Inflammatory macrophage treated with lipopolysaccharide for 4 hours (primary cell): Measurements from ENCODE around the gene GPS2.

Experiments
- DNase-seq: peaks from one replicate; pipeline ENCODE4 v3.0.0-alpha.2; 2020

GPS2 gene

DNA sequence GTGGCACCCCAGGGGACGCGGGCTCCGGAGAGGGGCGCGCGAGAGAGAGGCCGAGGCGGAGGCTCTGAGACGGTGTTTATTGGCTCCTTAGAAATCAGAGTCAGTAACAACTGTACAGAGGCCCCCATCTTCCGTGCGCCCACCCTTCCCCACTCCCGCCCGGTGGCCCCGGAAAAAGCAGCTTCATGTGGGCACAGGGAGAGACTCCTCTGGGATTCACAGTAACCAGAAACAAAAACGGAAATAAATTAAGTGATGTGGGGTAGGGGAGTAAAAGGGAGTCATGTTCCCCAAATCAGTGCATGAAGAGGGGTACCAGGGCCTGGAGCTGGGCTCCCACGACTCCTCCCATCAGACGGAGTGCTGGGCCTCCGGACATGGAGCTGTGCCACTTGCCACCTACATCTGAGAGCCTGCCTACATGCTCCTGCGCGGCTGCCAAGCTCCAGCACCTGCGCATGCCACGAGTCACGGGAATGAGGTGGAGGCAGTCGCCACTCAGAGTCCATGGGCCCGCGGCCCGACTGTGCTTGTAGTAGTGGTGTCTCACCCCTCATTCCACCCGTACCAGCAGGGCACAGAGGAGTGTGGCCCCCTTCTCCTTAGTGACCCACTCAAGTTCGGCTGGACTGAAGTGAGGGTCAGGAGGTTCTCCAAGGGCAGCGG is 543 bp upstream of the GPS2 start:
- no peak for DNase-seq

DNA sequence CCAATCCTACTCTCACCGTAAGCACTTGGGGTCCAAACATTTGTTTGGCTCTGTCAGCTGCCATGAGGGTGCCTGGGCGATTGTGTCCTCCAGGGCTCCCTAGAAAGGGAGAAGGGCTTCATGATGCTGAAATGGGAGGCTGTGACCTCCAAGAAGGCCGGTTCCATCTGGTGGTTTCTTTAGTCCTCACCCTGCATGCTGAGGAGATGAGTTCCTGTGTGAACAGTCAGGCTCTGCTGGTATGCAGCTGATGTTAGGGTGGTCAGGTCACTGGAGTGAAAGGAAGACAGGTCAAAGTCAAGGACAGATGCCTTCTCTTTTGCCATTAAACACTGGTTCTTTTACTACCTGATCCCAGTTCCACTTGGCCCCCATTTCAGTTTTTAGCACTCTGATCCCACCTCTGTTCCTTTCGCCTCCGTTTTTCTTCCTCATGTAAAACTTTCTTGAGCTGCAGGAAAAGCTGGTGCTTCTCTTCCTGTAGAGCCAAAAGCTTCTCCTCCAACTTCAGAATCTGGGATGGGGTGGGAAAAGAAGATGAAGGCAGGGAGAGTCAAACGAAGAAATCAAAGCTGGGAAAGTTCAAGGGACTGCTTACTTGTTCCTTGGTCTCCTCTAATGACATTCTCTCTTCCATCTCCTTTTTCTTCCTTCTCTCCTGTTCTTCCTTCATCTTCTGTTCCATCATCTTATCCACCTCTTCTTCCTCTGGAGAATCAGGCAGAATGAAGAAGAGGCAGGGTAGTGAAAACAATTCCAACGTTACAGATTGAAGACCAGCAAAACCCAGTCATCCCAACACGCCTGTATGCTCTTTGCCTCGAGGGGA is 1.1 kb downstream of the GPS2 start:
- no peak for DNase-seq

DNA sequence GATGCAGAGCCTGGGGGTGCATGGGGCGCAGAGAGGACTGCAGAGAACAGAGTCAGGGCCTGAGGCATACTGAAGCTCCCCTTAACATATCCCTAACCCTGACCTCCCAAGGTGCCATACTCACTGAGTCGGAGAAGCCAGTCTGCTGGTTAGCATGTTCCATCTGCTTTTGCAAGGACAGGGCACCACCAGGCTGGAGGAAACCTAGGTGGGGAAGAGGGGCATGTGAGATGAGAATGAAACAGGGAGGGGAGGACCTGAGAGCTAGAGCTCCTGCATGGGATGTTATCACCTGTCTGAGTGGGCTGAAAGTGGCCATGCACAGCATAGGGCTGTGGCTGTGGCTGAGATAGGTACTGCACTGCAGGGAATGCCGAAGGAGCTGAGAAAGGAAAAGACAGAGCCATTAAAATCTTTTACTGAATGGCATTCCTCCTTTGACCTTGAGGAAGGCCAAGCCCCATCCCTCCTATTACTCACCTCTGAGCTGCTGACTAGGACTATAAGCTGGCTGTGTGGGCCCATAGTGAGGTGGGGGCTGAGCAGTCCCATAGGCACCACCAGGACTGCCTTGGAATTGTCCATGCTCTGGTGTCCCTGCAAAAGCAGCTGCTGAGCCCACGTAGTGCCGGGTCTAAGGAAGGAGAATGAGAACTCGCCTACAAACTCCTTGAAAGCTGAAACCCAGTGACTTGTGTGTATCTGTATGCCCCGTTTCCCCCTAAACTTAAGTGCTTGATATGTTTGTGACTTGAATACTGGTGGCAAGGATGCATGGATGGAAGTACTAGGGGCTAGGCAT is 1.9 kb downstream of the GPS2 start:
- no peak for DNase-seq

DNA sequence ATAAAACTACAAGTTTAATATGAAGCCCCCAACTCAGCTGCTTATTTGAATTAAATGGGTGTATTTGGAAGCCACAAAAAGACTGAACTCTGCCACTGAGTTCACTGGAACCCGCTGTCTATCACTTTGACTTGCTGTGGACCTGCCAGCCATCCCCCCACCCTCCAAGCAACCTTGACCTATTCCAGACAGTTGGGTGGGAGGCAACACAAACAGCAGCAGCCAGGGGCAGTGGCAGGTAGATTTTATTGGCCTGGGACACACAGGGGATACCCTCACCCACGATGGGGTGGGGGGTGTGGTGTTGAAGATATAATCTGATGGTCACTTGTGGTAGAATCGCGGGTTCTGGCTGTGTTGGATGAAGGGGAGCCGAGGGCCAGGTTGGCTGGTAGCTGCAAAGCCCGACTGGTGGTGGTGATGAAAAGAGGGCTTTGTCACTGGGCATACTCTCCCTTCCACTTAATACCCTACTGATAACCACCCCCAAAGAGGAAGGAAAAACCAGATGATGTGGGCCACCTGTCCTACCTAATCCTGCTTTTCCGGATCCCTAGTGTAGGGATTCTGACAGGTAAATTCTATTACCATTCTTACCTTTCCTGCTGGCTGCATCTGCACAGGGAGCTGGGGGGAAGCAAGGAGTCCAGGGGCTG is 2.6 kb downstream of the GPS2 start:
- no peak for DNase-seq

DNA sequence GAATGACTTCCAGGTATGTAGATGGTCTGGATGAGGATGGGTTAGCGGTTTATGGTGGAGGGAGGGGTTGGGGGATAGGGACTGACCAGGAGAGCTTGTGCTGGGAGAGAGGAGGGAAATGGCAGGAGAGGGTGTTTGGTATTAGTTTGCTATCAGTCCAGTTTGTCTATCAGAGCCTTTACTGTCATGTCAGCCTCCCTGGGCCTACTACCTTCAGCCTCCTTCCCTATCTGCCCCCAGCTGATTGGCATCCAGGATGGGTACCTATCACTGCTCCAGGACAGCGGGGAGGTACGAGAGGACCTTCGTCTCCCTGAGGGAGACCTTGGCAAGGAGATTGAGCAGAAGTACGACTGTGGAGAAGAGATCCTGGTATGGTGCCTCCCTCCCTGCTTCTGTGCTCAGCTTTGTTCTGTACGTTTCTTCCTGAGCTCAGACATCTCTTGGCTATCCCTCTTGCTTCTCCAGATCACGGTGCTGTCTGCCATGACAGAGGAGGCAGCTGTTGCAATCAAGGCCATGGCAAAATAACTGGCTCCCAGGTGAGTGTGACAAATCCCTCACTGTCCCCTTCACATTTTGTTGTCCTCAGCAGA is 4.0 kb downstream of the GPS2 start:
- DNase-seq = no peak

DNA sequence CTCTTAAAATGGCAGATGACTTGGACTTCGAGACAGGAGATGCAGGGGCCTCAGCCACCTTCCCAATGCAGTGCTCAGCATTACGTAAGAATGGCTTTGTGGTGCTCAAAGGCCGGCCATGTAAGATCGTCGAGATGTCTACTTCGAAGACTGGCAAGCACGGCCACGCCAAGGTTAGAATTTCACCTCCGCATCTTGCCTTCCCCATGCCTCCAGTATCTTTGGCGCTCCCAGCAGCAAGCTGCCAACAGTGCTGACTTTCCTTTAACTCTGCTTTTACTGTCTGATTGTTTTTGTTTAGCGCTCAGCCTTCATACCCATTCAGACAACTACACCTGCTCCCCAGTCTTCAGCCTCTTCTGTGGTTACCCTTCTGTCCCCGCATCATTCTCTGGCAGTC is 5.5 kb downstream of the GPS2 start:
- no peak for DNase-seq

DNA sequence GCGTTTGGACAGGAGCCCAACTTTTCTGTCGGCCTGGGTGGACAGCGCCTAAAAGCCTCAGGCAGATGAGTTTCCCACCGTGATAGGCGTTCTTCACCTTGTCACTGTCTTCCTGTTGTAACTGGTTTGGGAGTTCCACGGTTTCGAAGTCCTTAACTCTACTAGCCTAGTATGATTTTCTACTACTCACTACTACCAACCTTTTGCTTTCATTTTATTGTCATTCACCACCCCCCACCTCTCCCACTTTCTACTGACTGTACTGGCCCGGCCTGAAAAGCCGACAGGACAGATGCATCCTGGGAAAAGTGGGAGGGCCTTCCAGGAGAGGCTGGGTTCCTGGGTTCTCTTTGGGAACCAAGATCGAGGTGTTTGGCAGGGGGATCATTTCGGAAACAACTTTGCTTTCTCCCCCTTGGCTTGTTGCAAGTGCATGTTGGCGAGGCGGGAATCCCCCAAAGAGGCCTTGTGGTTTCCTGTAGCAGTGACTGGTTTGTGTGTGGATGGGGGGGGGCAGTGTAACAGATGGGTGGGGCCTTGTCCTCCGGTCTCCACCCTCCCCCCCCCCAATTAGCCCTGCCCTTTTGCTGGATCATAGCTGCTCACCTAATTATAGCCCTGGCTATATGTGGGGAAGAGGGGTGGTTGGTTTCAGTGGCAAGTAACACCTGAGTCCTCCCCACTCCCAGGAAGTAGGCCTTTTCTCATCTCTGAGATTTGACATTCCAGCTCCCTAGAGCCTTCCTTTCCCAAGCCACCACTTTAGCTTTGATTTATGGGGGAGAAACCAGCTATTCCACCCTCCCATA is 6.3 kb downstream of the GPS2 start:
- peak; percentile 92 for DNase-seq

DNA sequence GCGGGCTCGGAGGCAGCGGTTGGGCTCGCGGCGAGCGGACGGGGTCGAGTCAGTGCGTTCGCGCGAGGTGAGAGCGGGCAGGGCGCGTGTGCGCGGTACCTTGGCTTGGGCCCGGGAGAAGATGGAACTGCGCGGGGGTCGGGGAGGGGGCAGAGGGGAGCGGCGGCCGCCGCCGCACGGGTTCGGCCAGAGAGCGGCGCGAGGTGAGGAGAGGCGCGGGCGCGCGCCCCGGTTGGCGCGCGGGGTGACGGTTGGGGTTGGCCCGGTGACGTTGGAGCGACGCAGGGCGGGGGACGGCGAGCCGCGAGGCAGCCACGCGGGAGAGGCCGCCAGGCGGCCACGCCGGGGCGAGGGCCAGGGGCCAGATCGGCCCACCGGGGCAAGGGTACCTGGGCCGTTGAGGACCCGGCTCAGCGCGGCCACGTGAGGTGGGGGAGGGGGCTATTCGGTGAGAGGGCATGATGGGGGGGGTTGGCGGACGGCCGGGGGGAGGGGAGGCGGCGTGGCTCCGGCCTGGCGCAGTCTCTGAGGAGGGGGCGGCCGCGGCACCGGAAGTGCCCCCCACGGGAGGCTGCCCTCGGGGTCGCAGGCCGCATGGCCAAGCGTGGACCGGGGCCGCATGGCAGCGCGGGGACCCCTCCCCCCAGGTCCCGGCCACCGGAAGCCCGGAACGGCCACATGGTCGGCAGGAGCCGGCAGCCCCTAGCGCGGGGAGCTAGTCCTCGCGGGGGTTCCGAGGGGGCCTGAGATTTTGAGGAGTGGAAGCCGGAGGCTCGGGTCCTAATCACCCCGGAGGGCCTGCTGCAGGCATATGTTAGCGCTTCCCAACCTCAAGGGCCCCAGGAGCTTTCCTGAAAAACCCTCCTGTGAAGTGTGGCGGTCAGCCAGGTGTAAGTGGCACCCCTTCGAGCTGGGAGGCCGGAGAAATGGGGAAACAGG is 7.2 kb downstream of the GPS2 start:
- peak; percentile 62 for DNase-seq

DNA sequence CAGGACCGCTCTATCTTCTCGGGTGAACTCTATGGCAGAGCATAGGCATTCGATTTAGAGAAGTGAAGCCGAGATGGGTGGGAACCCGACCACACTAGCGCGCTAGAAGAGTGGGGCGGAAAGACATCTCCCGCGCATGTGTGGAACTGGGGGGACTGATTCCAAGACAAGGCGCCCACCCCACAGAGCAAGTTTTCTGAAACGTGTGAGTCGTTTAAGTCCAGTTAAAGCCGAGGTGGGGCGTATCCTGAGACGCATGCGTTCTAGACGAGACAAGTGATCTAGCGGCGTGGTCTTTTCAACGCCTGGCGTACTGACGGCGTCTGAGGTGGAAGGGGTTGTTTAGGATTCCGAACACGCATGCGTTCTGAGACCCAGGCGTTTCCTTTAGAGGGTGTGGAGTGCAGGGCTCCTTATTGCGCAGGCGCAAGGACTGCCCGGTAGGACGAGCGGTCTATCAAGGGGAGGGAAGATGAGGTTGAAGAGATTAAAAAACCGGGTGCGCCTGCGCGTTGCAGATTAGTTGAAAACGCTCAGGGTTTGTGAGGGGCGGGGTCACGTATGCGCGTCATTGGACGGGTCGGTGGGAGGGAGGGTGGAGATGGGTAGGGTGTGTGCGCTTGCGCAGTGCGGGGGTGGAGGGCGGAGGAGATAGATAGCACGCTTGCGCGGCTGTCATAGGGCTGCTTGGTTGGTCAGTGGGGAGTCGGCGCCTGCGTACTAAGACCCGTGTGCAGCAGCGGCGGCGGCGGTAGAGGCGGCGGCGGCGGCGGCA is 8.1 kb downstream of the GPS2 start, which contains the start of gene EIF5A:
EIF5A (plus strand) TSS at position 718 of the 775 bp plus-strand sequence. CDS start 2,008 bp downstream, outside the sequence.
- DNase-seq = peak; percentile 100

DNA sequence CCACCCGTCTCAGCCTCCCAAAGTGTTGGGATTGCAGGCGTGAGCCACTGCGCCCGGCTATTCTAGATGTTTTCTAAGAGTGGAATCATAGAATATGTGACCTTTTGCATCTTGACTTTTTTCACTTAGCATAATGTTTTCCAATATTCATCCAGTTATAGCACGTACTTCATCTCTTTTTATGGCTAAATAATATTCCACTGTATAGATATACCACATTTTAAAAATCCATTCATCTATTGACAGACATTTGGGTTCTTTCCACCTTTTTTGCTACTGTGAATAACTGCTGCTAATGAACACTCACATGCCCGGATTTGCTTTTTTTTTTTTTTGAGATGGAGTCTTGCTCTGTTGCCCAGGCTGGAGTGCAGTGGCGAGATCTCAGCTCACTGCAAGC is 11.0 kb downstream of the GPS2 start:
- DNase-seq = no peak

DNA sequence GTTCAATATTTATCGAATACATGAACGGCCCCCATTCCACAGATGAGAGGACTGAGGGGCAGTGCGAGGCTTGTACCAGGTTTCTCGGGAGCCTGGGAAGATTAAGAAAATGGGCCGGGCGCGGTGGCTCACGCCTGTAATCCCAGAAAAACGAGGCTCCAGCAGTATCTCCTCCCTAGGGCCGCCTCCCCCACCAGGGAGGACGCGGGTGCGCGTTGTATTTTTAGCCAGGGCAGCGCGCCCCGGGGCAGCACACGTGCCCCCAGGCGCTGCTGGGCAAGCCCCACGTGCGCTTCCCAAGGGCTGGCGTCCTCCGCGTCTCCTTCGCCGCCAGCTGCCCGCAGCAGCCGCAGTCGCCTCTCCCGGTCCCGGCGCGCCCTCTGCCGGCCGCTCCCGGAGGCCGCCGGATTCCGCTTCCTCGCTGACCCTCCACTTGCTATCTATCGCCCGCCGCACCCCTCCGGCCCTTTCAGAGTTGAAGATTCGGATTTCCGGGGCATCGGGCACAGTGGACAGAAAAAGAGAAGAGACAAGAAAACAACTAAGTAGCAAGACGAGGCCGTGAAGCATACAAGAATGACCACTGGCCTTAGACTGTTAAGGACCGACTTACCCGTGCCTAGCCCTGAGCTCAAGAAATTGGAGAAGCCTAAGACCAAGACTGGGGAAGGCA is 18.8 kb downstream of the GPS2 start:
- peak; percentile 83 for DNase-seq

DNA sequence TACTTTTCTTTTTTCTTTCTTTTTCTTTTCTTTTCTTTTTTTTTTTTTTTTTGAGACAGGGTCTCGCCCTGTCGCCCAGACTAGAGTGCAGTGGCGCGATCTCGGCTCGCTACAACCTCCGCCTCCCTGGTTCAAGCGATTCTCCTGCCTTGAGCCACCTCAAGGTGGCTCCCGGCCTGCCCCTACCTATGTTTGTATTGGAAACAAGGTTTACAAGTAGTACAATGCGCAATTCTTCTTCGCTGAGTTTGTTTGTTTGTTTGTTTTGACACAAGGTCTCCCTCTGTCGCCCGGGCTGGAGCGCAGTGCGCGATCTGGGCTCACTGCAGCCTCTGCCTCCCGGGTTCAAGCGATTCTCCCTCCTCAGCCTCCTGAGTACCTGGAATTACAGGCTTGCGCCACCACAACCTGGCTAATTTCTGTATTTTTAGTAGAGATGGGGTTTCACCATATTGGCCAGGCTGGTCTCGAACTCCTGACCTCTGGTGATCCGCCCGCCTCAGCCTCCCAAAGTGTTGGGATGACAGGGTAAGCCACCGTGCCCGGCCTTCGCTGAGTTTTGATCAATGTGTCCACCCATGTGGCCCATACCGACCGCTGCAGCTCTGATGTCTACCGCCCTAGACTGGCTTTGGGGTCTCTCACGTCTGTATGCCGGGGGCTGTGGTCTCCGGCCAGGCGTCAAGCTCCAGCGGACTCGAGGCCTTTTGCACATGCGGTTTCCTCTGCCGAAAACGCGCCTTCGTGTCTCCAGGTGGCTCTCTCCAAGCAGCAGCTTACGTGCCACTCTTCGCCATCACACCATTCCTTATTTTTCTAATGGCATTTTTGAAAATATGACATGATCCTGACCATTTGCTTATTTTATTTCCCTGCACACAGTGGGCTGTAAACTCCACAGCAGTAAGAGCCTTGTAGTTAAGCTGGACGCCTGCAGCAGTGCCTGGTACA is 19.7 kb downstream of the GPS2 start:
- no peak for DNase-seq

DNA sequence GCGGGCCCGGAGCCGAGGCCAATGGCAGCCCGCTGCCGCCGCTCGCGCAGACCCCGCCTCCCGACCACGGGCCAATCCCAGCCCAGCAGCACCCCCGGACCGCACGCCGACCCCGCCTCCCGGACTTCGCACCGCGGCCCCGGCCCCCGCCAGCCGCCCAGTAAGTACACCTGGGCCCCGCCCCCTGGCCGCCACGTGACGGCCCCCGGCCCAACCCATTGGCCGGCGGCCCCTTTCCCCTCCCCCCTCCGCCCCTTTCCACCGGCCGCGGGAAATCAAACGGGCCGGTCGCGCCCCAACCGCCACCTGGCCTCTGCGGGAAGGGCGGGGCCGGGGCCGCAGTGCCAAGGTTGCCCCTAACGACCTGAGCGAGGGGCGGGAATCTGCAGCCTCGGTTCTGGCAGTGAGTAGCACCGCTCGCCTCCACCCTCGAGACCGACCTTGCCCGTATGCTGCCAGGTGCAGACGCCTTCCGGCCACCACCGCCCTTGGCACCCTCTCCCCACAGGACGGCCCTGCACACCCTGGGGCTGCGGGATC is 20.5 kb downstream of the GPS2 start, which contains the start of gene YBX2:
YBX2 (minus strand) TSS at position 26 of the 540 bp plus-strand sequence. CDS start 139 bp downstream, outside the sequence.
- peak; percentile 15 for DNase-seq

DNA sequence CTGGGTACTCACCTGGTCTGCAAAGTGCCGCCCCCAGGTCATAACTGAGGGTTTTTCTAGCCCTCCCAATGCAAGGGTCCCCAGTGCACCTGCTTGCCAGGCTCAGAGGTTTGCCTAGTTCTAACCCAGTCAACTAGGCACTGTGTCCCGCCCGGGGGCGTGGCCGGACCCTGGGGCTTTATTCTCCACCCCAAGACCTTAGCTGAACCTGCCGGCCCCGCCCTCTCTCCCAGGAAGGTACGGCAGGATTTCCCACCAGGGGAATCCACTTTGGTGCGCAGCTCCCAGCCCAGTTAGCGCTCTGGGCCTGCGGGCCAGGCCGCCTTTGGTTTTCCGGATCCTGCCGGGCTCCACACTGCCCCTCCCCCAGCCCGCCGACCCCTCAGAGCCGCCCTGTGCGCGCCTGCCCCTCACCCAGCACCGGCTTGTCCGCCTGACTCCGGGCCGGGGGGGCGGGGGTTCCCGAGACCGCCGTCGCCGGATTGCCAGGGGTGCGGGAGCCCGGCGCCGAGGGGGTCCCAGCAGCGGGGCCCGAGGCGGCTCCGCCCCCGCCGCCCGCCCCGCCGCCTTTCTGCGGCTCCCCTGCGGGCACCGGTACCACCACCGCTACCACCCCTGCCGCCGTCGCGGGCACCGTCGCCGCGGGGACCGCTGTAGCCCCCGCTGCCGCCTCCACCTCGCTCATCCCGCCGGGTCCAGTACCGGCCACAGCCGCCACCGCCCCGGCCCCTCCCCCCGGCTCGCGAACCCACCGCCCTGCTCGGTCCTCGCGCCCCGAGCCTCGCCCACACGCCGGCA is 21.1 kb downstream of the GPS2 start:
- DNase-seq = no peak

DNA sequence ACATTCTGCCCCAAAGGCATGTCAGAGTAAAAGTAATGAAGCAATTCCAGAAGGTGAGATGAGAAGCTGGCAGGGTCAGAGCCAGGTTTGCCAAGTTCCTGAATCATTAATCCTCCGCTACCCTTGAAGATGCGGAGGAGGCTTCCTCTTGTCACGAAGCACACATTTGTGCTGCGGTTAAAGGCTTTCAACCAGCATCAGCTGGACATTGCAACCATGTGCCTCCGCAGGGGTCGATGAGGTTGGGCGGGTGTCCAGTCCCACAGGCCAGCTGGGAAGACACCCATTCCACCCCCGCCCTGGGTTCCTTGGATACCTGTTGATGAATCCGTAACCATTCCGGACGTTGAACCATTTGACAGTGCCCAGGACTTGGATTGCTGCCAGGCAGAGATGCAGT is 22.0 kb downstream of the GPS2 start:
- no peak for DNase-seq

DNA sequence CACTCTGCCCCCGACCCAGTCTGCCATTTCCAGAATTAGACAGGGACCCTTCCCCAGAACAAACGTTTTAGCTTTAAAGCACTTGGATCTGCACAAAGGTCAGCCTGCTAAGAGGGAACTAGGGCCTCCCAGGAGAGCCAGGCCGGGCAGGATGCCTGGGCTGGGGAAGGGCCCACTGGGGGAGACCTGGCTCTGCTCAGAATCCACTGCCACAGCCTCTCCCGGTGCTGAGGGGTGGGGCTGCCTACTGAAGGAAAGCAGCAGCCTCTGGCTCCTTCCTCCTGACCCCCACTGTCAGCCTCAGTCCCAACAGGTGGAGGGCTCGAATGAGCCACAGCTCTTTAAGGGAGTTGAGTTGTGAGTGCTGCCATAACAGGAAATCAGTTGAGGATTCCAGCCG is 22.4 kb downstream of the GPS2 start:
- DNase-seq = no peak

DNA sequence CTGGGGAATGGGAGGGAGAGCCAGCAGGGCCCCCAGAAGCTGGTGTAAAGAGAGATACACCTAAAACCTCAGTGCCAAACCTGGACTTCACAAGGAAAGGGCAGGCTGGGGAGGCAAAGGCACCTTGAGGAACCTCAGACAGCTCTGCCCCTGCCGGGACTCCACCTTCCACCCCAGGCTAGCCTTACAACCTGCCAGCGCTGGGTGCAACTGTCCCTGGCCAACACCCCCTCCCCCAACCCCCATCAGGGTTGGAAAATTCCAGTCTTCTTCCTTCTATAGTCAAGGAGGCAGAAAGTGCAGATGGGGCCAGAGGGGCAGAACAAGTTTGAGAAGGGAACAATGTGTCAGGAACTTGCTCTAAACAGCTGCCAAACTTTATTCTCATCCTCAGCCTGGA is 23.0 kb downstream of the GPS2 start:
- no peak for DNase-seq
